ENCODE data around the gene TMEM168.
"Not testable (repeated sequence)": the region's sequence is repeated elsewhere in the genome, so short reads cannot be mapped to it uniquely, and the experiment has no call there.

Gene TMEM168

GRCh38 chr7:112781558-112781957, 8.6 kb downstream of the TMEM168 start:
- FAIRE-seq (no peak), DNase-seq (ENCODE audit: insufficient read length, low spot score) (no peak)

- no peak for FAIRE-seq
Measured at GRCh38 chr7:112781110-112781509, 9.1 kb downstream of the TMEM168 start.

DNA sequence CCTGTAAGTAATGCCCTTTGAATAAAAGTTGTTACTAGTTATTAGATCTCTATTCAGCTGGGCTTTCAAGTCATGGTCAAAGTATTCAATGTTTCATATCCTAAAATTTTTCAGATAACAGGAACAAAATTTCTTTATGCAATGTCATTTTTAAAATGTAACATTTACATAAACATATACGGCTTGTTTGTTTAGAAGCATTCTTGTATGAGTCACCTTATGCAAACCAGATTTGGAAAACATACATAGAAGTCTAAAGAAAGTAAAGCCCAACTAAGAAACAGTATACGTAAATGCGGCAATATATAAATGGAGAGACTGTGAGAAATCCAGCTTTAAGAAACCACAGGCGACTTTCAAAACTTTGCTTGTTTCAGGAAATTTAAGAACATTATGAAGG, 10.5 kb downstream of the TMEM168 start:
- FAIRE-seq: no peak

More at GRCh38 chr7:112781110-112781509, 9.1 kb downstream of the TMEM168 start:
- DNase-seq (ENCODE audit: insufficient read length, low spot score): no peak

GRCh38 chr7:112777406-112777805, 12.8 kb downstream of the TMEM168 start:
- FAIRE-seq (no peak), DNase-seq (ENCODE audit: insufficient read length, low spot score) (no peak)

More for the DNA sequence above, 10.5 kb downstream of the TMEM168 start:
- no peak for DNase-seq (ENCODE audit: insufficient read length, low spot score)

- FAIRE-seq (no peak), DNase-seq (ENCODE audit: insufficient read length, low spot score) (no peak)
Measured at GRCh38 chr7:112771166-112771565, 19.0 kb downstream of the TMEM168 start.

DNA sequence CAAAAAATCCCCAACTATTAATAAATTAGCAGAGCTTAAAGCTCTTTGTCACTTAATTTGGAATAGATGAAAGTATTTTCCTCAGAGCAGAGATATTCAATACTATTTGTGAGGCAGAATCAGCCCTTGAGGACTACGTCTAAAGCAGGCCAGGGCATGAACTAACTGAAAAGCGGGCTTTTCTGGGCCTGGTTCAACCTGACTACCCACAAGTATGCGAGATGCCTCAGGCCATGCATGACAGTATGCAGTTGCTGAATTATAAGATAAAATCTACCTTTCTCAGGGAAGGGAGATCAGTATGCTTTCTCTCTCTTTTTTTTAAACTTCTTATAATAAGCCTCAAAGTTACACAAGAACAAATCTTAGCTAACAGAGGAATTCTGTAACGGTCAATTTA, 20.1 kb downstream of the TMEM168 start:
- no peak for DNase-seq (ENCODE audit: insufficient read length, low spot score)
- FAIRE-seq: no peak

GRCh38 chr7:112765105-112765504, 25.1 kb downstream of the TMEM168 start:
- FAIRE-seq: no peak
- DNase-seq (ENCODE audit: insufficient read length, low spot score): no peak

DNA sequence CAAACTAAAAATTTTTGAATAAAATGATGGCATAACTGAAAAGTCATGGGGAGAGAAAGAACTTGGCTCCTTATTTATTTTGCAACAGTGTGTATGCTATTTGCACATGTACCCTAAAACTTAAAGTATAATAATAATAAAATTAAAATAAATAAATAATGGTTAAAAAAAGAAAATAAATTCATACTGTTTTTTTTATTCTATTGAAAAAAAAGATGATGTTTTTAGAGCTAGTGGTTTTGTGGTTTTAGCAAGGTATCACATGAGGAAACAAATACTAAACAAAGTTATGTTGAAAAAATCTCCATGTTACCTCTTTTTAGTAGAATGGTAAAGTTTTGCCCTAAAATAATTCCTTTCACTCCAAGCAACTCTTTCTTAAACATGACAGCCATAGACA, 26.2 kb downstream of the TMEM168 start:
- no peak for FAIRE-seq
- DNase-seq (ENCODE audit: insufficient read length, low spot score): no peak

DNA sequence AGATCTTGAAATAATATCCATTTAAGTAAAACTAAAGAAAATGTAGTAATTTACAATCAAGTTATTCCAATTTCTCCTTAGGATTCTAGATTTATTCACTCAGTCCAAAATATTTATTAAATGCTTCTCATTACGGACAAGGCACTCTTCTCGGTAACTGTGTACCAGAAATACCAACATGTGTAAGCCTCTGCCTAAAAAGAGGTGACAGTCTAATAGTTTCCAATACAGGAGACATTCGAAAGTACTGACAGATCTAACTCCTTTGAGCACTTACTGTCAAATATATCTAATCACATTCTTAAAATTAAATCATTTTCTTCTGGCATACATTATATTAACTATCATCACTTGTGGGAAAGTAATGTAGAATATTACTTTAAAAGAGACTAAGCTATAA, 26.9 kb downstream of the TMEM168 start:
- FAIRE-seq (no peak), DNase-seq (ENCODE audit: insufficient read length, low spot score) (no peak)

GRCh38 chr7:112759905-112760304, 30.3 kb downstream of the TMEM168 start:
- no peak for FAIRE-seq
- DNase-seq (ENCODE audit: insufficient read length, low spot score): no peak

GRCh38 chr7:112757337-112757736, 32.9 kb downstream of the TMEM168 start:
- DNase-seq (ENCODE audit: insufficient read length, low spot score) (no peak), FAIRE-seq (no peak)

DNA sequence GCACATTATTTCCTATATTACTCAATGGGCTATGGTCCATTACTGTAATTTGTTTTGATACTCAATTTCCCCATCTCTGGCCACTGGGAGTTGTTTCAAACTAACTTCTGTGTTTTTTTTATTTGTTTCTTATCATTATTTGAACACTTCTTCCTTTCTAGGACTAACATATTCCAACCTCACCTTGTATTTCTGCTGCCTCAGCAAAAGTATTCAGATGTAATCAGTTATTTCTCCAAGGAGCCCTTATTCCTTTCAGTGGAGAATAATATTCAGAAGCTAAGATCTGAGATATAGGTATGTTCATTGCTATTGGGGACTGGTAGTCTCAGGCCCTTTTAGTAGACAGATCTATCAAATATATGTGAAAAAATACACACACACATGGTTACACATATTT, 36.9 kb downstream of the TMEM168 start:
- FAIRE-seq: no peak
- no peak for DNase-seq (ENCODE audit: insufficient read length, low spot score)

GRCh38 chr7:112752576-112752975, 37.6 kb downstream of the TMEM168 start:
- FAIRE-seq (no peak), DNase-seq (ENCODE audit: insufficient read length, low spot score) (no peak)

DNA sequence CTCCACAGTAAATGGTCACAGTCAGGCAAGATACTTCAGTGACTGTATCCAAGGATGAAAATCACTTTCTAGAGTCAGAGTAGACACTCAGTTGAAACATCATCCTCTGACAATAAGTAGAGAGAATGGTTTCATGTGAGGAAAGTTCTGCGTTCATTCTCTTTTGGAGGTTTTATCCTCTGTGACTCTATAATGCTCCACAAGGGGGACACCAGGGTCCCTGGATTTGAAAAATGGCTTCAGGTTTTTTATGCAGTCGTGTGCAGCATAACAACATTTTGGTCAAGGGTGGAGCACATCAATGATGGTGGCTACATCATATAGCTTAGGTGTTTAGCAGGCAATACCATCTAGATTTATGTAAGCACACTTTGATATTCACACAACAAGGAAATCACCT, 40.4 kb downstream of the TMEM168 start:
- DNase-seq (ENCODE audit: insufficient read length, low spot score): no peak
- FAIRE-seq: no peak

DNA sequence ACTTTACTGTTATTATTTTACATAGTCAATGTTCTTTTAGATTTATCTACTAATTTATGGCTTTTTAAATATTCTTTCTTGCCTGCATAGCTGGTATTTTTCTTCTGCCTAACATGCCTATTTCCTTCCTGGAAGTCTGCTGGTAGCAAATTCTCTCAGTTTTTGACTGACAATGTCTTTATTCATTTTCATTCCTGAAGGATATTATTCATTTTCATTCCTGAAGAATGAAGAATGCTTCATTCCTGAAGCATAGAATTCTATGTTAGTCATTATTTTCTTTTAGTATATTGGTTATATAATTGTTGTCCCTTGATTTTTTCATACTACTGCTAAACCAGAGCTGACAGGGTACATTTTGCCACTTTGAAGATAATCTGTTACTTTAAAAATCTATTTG, 41.8 kb downstream of the TMEM168 start:
- FAIRE-seq: no peak
- DNase-seq (ENCODE audit: insufficient read length, low spot score): no peak

DNA sequence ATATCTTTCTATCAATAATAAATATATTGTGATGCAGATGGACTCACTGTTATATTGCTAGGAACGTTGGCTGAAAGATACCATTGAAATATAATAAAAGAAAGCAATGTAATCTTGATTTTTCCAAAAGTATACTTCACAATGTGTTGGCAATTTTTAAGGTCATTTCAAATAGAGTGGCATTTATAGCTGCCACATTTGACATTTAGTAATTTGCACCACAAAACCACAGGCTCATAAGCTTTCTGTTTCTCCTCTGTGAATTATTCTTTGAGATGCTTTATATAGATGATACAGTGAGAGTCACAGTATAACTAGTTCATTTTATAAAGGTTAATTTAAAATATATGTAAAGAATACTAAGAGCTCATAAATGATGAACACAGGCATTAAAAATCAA, 44.6 kb downstream of the TMEM168 start:
- DNase-seq (ENCODE audit: insufficient read length, low spot score): no peak
- no peak for FAIRE-seq

DNA sequence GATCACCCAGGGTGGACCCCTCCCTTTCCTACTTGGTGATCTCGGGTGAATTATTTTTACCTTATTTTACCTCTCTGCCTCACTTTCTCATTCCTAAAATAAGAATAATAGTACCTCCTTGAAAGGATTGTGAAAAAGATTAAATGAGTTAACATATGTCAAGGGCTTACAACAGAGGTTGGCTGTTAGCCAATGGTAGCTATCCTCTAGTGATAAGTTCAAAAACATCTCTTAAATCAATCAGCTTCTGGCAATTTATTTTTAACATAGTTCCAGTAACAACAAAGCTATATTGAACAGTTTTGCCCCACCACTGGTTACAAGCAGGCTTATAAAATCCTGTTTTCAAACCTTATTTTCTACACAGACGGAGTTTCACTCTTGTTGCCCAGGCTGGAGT, 45.4 kb downstream of the TMEM168 start:
- FAIRE-seq: no peak
- no peak for DNase-seq (ENCODE audit: insufficient read length, low spot score)

DNA sequence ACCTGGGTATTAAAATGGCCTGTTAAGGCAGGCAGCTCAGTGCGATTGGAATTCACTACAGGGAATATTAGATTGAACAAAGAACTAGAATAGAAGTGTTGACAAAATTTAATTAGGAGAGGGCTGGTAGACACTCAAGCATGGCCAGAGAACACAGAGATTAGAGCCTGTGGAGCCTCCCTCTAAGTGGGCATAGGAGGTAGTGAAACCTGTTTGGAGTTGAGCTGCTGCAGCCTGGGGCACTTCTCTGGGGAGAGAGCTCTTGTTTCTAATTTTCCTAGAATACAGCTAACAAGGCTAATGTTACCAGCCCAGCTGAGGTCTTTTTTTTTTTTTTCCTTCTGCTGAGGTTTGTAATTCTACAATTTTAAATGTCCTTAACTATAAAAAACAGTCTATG, 46.4 kb downstream of the TMEM168 start:
- no peak for FAIRE-seq
- no peak for DNase-seq (ENCODE audit: insufficient read length, low spot score)

DNA sequence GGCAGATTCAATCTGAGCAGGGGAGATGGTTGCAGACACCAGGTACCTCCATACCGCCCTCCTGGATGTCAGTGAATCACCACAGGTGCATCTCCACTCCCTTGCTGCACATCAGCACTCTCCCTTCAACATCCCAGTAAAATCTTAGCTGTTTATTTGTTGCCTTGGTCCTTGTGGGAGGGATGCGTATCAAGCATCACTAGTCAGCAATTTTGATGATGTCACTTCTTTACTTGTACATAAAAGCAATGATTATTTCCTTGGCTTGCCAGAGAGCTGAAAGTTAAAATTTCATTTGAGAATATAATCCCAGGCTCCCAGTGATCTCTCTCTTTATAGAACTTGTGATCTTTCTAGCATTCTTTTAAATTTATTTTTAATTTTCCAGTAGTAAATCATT, 49.5 kb downstream of the TMEM168 start:
- DNase-seq (ENCODE audit: insufficient read length, low spot score): no peak
- FAIRE-seq: no peak

- no peak for DNase-seq (ENCODE audit: insufficient read length, low spot score)
- no peak for FAIRE-seq
Measured at GRCh38 chr7:112739436-112740180, 50.6 kb downstream of the TMEM168 start.

DNA sequence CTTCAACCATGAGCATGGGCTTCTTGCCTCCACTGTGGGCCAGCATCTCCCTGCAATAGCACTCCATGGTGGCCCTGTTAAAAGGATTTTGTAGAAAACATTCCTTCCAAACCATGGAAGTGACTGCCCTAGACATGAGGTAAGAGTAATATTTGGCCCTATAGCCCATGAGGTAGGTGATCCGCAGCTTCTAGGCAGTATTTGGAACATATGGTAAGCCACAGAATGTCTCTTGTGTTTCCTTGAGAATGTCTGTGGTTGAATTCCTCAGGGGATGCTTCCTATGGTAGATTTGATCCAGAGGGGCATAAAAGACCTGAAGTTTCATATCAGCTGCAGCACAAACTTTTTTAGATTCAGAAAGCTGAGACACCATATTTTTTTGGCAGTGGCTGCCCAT, 54.9 kb downstream of the TMEM168 start:
- DNase-seq (ENCODE audit: insufficient read length, low spot score) (no peak), FAIRE-seq (no peak)

GRCh38 chr7:112731324-112731723, 58.9 kb downstream of the TMEM168 start:
- not testable (repeated sequence) for DNase-seq (ENCODE audit: insufficient read length, low spot score); FAIRE-seq

DNA sequence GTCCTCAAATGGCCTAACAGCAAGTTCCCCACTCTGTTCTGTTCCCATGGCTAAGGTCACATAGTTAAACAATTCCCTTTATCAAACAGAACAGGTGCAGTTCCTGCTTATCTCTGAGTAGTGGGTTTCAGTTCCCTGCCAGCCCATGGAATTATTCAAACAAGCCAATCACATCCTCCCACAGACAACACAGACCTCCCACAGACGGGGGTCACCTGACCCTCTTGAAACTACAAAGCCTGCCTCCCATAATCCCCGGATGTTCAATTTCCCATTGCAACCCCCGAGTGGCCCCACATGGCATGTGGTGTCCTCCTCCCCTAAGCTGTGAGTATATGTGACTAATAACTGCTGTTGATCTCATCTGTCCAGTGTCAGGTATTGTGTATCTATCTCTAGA, 64.1 kb downstream of the TMEM168 start:
- DNase-seq (ENCODE audit: insufficient read length, low spot score) (no peak), FAIRE-seq (no peak)
